Measurements from ENCODE around the gene MBLAC1.

MBLAC1 gene

GRCh38 chr7:100155553-100156317, 29.0 kb downstream of the MBLAC1 start:
- no peak for DNase-seq

- no peak for DNase-seq
Measured at GRCh38 chr7:100156331-100157068, 29.7 kb downstream of the MBLAC1 start.

- DNase-seq: no peak
Measured at GRCh38 chr7:100157069-100157333, 30.2 kb downstream of the MBLAC1 start.

- DNase-seq: no peak
Measured at GRCh38 chr7:100157334-100158228, 30.8 kb downstream of the MBLAC1 start.

GRCh38 chr7:100158229-100159098, 31.7 kb downstream of the MBLAC1 start, which contains the start of gene TRAPPC14:
TRAPPC14 (minus strand) TSS chr7:100158723; CDS start chr7:100158499, 224 bp downstream.
- DNase-seq: peak; percentile 31

- no peak for DNase-seq
Measured at GRCh38 chr7:100159099-100159623, 32.4 kb downstream of the MBLAC1 start.

GRCh38 chr7:100160067-100160466, 33.3 kb downstream of the MBLAC1 start:
- no peak for DNase-seq

- DNase-seq: no peak
Measured at GRCh38 chr7:100163006-100163531, 36.3 kb downstream of the MBLAC1 start.

- no peak for DNase-seq
Measured at GRCh38 chr7:100163871-100164270, 37.1 kb downstream of the MBLAC1 start.

- no peak for DNase-seq
Measured at GRCh38 chr7:100166317-100166940, 39.7 kb downstream of the MBLAC1 start.

GRCh38 chr7:100166970-100167911, 40.5 kb downstream of the MBLAC1 start:
- DNase-seq: no peak

GRCh38 chr7:100167912-100168323, 41.2 kb downstream of the MBLAC1 start:
- no peak for DNase-seq

GRCh38 chr7:100169147-100169850, 42.5 kb downstream of the MBLAC1 start:
- no peak for DNase-seq

- DNase-seq: no peak
Measured at GRCh38 chr7:100170101-100170897, 43.5 kb downstream of the MBLAC1 start.

GRCh38 chr7:100171087-100171681, 44.4 kb downstream of the MBLAC1 start:
- DNase-seq: no peak

- DNase-seq: no peak
Measured at GRCh38 chr7:100171840-100172239, 45.1 kb downstream of the MBLAC1 start.

- DNase-seq: no peak
Measured at GRCh38 chr7:100173806-100174495, 47.2 kb downstream of the MBLAC1 start.

GRCh38 chr7:100174582-100174981, 47.8 kb downstream of the MBLAC1 start:
- DNase-seq: no peak
